Nephron (organoid): ENCODE measurements around the gene RAB3GAP2.
A peak's percentile ranks its signal among the peaks of the same experiment; 100 is the strongest.
"Not testable (repeated sequence)": the region's sequence is repeated elsewhere in the genome, so short reads cannot be mapped to it uniquely, and the experiment has no call there.

Experiments used
- H3K27ac Mint-ChIP-seq, 3 experiments: 2 replicates each; pipeline ENCODE4 v1.8.0; 2020; ENCODE audit warnings: mixed read lengths in 3 of 3, mild to moderate bottlenecking in 2 of 3, moderate library complexity in 1 of 3
- H3K27me3 Mint-ChIP-seq: 2 replicates; pipeline ENCODE4 v1.8.0; 2021; ENCODE audit warnings: low read depth, mild to moderate bottlenecking, moderate library complexity, mixed read lengths
- H3K36me3 Mint-ChIP-seq: 2 replicates; pipeline ENCODE4 v1.8.0; 2020; ENCODE audit warnings: low read depth, mixed read lengths
- H3K4me1 Mint-ChIP-seq: 2 replicates; pipeline ENCODE4 v1.8.0; 2020; ENCODE audit warnings: mixed read lengths
- H3K4me3 Mint-ChIP-seq, 3 experiments: 2 replicates each; pipeline ENCODE4 v1.8.0; 2020; ENCODE audit warnings: mild to moderate bottlenecking in 3 of 3, mixed read lengths in 3 of 3, moderate library complexity in 2 of 3
- H3K9me3 Mint-ChIP-seq: 2 replicates; pipeline ENCODE4 v1.8.0; 2020; ENCODE audit warnings: mixed read lengths
- TF ChIP-seq, protein P1 (sequence below), 3 experiments: fragments of 200-600 bp; sonication (generic); IDR thresholded peaks; one replicate each; pipeline ENCODE4 v1.5.0; 2021; ENCODE audit warnings: antibody characterized with exemption in 3 of 3; ENCODE audit not compliant: unreplicated experiment in 3 of 3

RAB3GAP2 gene

DNA sequence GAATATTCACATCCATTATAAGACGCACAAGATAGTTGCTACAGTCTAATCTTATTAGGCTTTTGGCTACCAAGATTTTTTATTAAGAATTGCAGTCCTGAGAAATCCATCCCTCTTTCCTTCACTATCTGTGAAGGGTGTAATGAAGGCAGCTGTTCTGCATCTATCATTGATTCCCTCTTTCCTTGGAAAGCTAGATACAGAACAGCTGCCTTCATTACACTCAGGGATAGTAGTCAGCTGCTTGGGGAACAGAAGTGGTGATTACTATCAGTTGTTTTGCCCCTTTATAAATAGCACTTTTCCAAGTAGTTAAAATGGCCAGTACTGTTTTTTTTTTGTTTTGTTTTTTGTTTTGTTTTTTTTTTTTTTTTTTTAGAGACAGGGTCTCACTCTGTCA lies 108.1 kb downstream of the RAB3GAP2 start:
- Mint-ChIP-seq H3K27ac (peak overlapping the region in 2 of 3 experiments; percentile 31 to 55), H3K36me3 (peaks cover 47% of the 10 kb centered on the region), H3K4me1 (peaks cover 6% of the 10 kb centered on the region), H3K9me3 (no peaks in the 10 kb centered on the region), H3K27me3 (no peaks in the 10 kb centered on the region), H3K4me3 (no peak overlapping the region)
- TF ChIP-seq, protein P1, sequence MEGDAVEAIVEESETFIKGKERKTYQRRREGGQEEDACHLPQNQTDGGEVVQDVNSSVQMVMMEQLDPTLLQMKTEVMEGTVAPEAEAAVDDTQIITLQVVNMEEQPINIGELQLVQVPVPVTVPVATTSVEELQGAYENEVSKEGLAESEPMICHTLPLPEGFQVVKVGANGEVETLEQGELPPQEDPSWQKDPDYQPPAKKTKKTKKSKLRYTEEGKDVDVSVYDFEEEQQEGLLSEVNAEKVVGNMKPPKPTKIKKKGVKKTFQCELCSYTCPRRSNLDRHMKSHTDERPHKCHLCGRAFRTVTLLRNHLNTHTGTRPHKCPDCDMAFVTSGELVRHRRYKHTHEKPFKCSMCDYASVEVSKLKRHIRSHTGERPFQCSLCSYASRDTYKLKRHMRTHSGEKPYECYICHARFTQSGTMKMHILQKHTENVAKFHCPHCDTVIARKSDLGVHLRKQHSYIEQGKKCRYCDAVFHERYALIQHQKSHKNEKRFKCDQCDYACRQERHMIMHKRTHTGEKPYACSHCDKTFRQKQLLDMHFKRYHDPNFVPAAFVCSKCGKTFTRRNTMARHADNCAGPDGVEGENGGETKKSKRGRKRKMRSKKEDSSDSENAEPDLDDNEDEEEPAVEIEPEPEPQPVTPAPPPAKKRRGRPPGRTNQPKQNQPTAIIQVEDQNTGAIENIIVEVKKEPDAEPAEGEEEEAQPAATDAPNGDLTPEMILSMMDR (IDR thresholded peaks at IDR 0.05; ENCODE audit: unreplicated experiment in 3 of 3): no peak

DNA sequence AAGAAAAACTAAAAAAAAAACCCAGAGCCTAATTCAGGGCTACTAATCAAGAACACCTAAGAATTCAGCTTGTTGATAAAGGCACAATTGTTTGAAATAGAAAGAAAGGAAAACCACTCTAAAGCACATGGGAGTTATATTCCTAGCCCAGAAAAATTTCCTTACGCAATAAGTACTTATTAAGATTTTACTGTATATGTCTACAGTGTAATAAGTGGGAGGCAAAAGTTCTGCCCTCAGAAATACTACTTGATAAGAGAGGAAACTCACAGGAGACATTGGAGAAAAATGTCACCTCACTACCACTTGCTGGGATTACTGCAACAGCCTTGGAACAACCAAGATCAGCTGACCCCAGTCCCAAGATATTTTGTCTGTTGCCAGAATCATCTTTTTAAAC lies 112.2 kb downstream of the RAB3GAP2 start:
- peaks cover 44% of the 10 kb centered on the region for H3K36me3 Mint-ChIP-seq
- H3K27ac Mint-ChIP-seq: no peak overlapping the region
- H3K4me1 Mint-ChIP-seq: peaks cover 6% of the 10 kb centered on the region
- no peaks in the 10 kb centered on the region for H3K9me3 Mint-ChIP-seq
- no peaks in the 10 kb centered on the region for H3K27me3 Mint-ChIP-seq
- H3K4me3 Mint-ChIP-seq: no peak overlapping the region
- TF ChIP-seq, protein P1 (IDR thresholded peaks at IDR 0.05; ENCODE audit: unreplicated experiment in 3 of 3): no peak

DNA sequence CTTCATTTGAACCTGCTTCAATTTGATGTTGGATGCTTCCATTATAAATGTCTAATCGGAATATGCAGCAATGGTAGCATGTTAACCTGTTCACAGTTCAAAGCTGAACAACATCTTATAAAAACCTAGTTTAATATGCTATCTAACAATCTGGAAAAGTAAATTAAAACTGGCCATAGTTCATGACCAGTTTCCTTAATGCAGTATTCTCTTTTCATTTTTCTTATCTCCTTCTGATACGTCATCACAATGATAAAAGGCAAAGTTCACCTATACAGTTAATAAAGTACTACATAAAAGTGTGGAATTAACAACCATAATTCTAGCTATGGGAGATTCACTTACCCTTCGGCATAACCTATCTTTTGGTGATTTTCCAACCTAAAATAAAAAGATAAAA lies 113.2 kb downstream of the RAB3GAP2 start:
- Mint-ChIP-seq H3K9me3 (no peaks in the 10 kb centered on the region), H3K27ac (no peak overlapping the region), H3K4me1 (peaks cover 4% of the 10 kb centered on the region), H3K36me3 (peaks cover 49% of the 10 kb centered on the region), H3K4me3 (no peak overlapping the region), H3K27me3 (no peaks in the 10 kb centered on the region)
- TF ChIP-seq, protein P1 (IDR thresholded peaks at IDR 0.05; ENCODE audit: unreplicated experiment in 3 of 3): no peak

DNA sequence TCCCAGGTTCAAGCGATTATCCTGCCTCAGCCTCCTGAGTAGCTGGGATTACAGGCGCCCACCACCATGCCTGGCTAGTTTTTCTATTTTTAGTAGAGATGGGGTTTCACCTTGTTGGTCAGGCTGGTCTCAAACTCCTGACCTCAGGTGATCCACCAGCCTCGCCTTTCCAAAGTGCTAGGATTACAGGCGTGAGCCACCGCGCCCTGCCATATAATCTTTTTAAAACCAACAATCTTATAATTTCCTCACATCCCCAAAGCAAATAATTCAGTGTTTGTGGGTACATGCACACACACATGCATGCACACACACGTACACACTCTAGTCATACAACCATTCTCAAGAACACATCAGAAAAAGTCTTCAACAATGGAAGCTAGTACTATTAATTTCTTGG lies 113.7 kb downstream of the RAB3GAP2 start:
- not testable (repeated sequence) for H3K9me3 Mint-ChIP-seq, H3K27me3 Mint-ChIP-seq, H3K4me1 Mint-ChIP-seq, H3K27ac Mint-ChIP-seq, H3K4me3 Mint-ChIP-seq
- peaks cover 54% of the 10 kb centered on the region for H3K36me3 Mint-ChIP-seq

DNA sequence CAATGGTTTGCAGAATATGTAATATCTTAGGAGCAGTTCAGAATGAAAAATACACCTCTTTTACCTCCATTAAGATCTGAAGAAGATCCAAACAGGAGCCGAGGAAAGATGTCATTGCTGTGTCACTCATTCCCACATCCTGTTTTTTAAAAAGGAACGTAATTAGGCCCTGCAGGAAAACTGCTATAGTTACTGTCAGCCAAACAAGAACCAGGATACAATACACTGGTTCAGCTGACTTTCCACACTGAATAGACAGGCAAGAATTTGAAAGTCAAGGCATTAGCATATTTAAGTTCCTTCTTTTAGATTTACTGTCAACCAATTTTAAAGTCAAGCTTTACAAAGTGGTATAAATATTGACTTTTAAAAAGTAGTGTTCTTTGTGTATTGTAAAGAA lies 114.5 kb downstream of the RAB3GAP2 start:
- Mint-ChIP-seq H3K36me3 (peaks cover 58% of the 10 kb centered on the region), H3K9me3 (no peaks in the 10 kb centered on the region), H3K4me1 (no peaks in the 10 kb centered on the region), H3K4me3 (no peak overlapping the region), H3K27ac (no peak overlapping the region), H3K27me3 (no peaks in the 10 kb centered on the region)
- TF ChIP-seq, protein P1 (IDR thresholded peaks at IDR 0.05; ENCODE audit: unreplicated experiment in 3 of 3): no peak

DNA sequence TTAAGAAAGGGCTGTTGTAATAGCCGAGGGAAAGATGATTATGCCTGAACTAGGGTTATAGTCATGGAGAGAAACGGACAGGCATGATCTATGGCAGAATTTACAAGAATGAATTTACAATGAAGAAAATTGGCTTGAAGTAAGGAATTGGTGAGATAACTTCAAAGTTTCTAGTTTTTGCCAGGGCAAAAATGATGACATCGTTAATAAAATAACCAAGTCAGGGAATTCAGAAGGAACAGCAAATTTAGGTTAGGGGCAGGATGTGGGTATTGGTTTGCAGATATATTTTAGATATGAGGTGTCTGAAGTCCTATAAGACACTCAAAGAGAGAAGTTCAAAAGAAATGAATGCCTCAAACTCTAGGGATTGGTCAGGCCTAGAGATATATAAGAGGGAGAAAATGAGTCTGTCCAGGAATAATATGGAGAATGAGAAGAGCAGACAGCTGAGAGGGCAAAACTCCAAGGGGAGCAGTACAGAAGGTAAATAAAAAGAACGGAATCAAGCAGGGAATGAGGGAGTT lies 115.6 kb downstream of the RAB3GAP2 start:
- Mint-ChIP-seq H3K4me3 (no peak overlapping the region), H3K4me1 (no peaks in the 10 kb centered on the region), H3K9me3 (no peaks in the 10 kb centered on the region), H3K27me3 (no peaks in the 10 kb centered on the region), H3K36me3 (peaks cover 63% of the 10 kb centered on the region), H3K27ac (no peak overlapping the region)
- TF ChIP-seq, protein P1 (IDR thresholded peaks at IDR 0.05; ENCODE audit: unreplicated experiment in 3 of 3): no peak
